ENCODE measurements around the gene GAB4. TPM values are rescaled to one million over a fixed set of nuclear protein-coding genes. Genes with fewer than 3 reads are reported as not detected.

Gene GAB4
- total and polyA plus RNA-seq, 4 donors, result not detected

GRCh38 chr22:16932577-16932976 is 75.4 kb downstream of the GAB4 start:
- no peaks in the 10 kb centered on the region for H3K9me3 ChIP-seq (ENCODE audit: control insufficient read depth in 4 of 4, insufficient read depth in 3 of 4, low read length in 3 of 4)
- H3K4me1 ChIP-seq (ENCODE audit: control insufficient read depth in 5 of 5, insufficient read depth in 5 of 5, low read length in 5 of 5), result no peaks in the 10 kb centered on the region
- TF ChIP-seq, protein P1, sequence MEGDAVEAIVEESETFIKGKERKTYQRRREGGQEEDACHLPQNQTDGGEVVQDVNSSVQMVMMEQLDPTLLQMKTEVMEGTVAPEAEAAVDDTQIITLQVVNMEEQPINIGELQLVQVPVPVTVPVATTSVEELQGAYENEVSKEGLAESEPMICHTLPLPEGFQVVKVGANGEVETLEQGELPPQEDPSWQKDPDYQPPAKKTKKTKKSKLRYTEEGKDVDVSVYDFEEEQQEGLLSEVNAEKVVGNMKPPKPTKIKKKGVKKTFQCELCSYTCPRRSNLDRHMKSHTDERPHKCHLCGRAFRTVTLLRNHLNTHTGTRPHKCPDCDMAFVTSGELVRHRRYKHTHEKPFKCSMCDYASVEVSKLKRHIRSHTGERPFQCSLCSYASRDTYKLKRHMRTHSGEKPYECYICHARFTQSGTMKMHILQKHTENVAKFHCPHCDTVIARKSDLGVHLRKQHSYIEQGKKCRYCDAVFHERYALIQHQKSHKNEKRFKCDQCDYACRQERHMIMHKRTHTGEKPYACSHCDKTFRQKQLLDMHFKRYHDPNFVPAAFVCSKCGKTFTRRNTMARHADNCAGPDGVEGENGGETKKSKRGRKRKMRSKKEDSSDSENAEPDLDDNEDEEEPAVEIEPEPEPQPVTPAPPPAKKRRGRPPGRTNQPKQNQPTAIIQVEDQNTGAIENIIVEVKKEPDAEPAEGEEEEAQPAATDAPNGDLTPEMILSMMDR (IDR thresholded peaks at IDR 0.05; ENCODE audit: control extremely low read depth, extremely low read depth), result no peak
- no peak overlapping the region for H3K27ac ChIP-seq (ENCODE audit: low read depth in 1 of 2, low read length in 1 of 2)
- DNase-seq (no peak), ATAC-seq (ENCODE audit: insufficient read depth, low FRiP score) (no peak)
- no peak overlapping the region for H3K9ac ChIP-seq (ENCODE audit: insufficient read depth in 1 of 2, low read length in 2 of 2)
- 51 to 56% methylated on average over 3 of the region's 3 CpGs for WGBS, 2 donors
- peaks cover 0 to 7% (median 2%) of the 10 kb centered on the region in 3 donors for H3K27me3 ChIP-seq (ENCODE audit: control insufficient read depth in 3 of 3, insufficient read depth in 3 of 3, low read length in 2 of 3)
- no peaks in the 10 kb centered on the region for H3K36me3 ChIP-seq (ENCODE audit: control insufficient read depth in 4 of 4, insufficient read depth in 4 of 4, low read length in 4 of 4)
- H3K4me3 ChIP-seq, result no peak overlapping the region

- Histone ChIP-seq H3K9me3 (ENCODE audit: control insufficient read depth in 4 of 4, insufficient read depth in 3 of 4, low read length in 3 of 4) (peaks cover 0 to 3% (median 0%) of the 10 kb centered on the region in 4 donors), H3K9ac (ENCODE audit: insufficient read depth in 1 of 2, low read length in 2 of 2) (no peak overlapping the region), H3K4me1 (ENCODE audit: control insufficient read depth in 5 of 5, insufficient read depth in 5 of 5, low read length in 5 of 5) (no peaks in the 10 kb centered on the region), H3K27ac (ENCODE audit: low read depth in 1 of 2, low read length in 1 of 2) (no peak overlapping the region), H3K4me3 (no peak overlapping the region), H3K36me3 (ENCODE audit: control insufficient read depth in 4 of 4, insufficient read depth in 4 of 4, low read length in 4 of 4) (no peaks in the 10 kb centered on the region), H3K27me3 (ENCODE audit: control insufficient read depth in 3 of 3, insufficient read depth in 3 of 3, low read length in 2 of 3) (peaks cover 0 to 5% (median 4%) of the 10 kb centered on the region in 3 donors)
- 81 to 90% methylated on average over 4 of the region's 4 CpGs for WGBS, 2 donors
- TF ChIP-seq, protein P1 (IDR thresholded peaks at IDR 0.05; ENCODE audit: control extremely low read depth, extremely low read depth), result no peak
- ATAC-seq (ENCODE audit: insufficient read depth, low FRiP score) (no peak), DNase-seq (no peak)
Measured at GRCh38 chr22:16925407-16925966, 82.5 kb downstream of the GAB4 start.

GRCh38 chr22:16922706-16923105 is 85.3 kb downstream of the GAB4 start:
- TF ChIP-seq, protein P1 (IDR thresholded peaks at IDR 0.05; ENCODE audit: control extremely low read depth, extremely low read depth), result no peak
- Histone ChIP-seq H3K27ac (ENCODE audit: low read depth in 1 of 2, low read length in 1 of 2) (no peak overlapping the region), H3K9me3 (ENCODE audit: control insufficient read depth in 4 of 4, insufficient read depth in 3 of 4, low read length in 3 of 4) (peaks cover 0 to 3% (median 0%) of the 10 kb centered on the region in 4 donors), H3K27me3 (ENCODE audit: control insufficient read depth in 3 of 3, insufficient read depth in 3 of 3, low read length in 2 of 3) (peaks cover 0 to 5% (median 4%) of the 10 kb centered on the region in 3 donors), H3K4me3 (no peak overlapping the region), H3K9ac (ENCODE audit: insufficient read depth in 1 of 2, low read length in 2 of 2) (no peak overlapping the region), H3K36me3 (ENCODE audit: control insufficient read depth in 4 of 4, insufficient read depth in 4 of 4, low read length in 4 of 4) (no peaks in the 10 kb centered on the region), H3K4me1 (ENCODE audit: control insufficient read depth in 5 of 5, insufficient read depth in 5 of 5, low read length in 5 of 5) (no peaks in the 10 kb centered on the region)
- no peak for ATAC-seq (ENCODE audit: insufficient read depth, low FRiP score)
- no peak for DNase-seq
- 64 to 74% methylated on average over 1 of the region's 1 CpG for WGBS, 2 donors

- ATAC-seq (ENCODE audit: insufficient read depth, low FRiP score) (no peak), DNase-seq (no peak)
- no peak overlapping the region for H3K9ac ChIP-seq (ENCODE audit: insufficient read depth in 1 of 2, low read length in 2 of 2)
- H3K27me3 ChIP-seq (ENCODE audit: control insufficient read depth in 3 of 3, insufficient read depth in 3 of 3, low read length in 2 of 3), result peaks cover 0 to 5% (median 4%) of the 10 kb centered on the region in 3 donors
- no peak overlapping the region for H3K4me3 ChIP-seq
- H3K27ac ChIP-seq (ENCODE audit: low read depth in 1 of 2, low read length in 1 of 2), result no peak overlapping the region
- TF ChIP-seq, protein P1 (IDR thresholded peaks at IDR 0.05; ENCODE audit: control extremely low read depth, extremely low read depth), result no peak
- H3K4me1 ChIP-seq (ENCODE audit: control insufficient read depth in 5 of 5, insufficient read depth in 5 of 5, low read length in 5 of 5), result no peaks in the 10 kb centered on the region
- H3K9me3 ChIP-seq (ENCODE audit: control insufficient read depth in 4 of 4, insufficient read depth in 3 of 4, low read length in 3 of 4), result peaks cover 0 to 3% (median 0%) of the 10 kb centered on the region in 4 donors
- WGBS, 2 donors, result 34 to 35% methylated on average over 2 of the region's 2 CpGs
- H3K36me3 ChIP-seq (ENCODE audit: control insufficient read depth in 4 of 4, insufficient read depth in 4 of 4, low read length in 4 of 4), result no peaks in the 10 kb centered on the region
Measured at GRCh38 chr22:16922076-16922475, 85.9 kb downstream of the GAB4 start.

Data from lung (tissue), 12 donors.